ENCODE data around the gene GATA3.
A peak's percentile ranks its signal among the peaks of the same experiment; 100 is the strongest.

Gene GATA3

DNA sequence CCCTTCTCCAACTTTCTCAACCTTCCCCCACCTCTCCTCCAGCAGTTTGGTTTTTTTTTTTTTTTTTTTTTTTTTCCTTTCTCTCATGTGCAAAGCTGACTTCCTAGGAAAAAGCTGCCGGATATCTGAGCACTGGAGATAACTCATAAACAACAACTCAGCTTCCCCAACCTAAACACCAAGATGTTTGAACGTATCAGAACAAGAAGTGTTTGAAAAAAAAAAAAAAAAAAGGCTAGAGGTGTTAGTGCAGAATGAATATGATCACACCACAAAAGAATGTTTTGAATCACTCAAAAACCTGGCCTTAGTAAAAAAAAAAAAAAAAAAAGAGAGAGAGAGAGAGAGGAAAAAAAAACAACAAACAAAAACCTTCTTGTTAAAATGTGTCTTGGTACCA lies 11.2 kb downstream of the GATA3 start:
- Histone ChIP-seq H4K8ac (ENCODE audit: low read length) (no peak overlapping the region), H3K36me3 (ENCODE audit: control insufficient read depth in 1 of 2, insufficient read depth in 2 of 2, low read depth in 1 of 2, low read length in 2 of 2) (no peaks in the 10 kb centered on the region), H3K18ac (ENCODE audit: low read depth in 1 of 2, low read length in 2 of 2) (no peak overlapping the region), H3K4ac (ENCODE audit: low read depth in 1 of 2, low read length in 2 of 2) (no peak overlapping the region), H2BK12ac (ENCODE audit: low read length in 2 of 2) (no peak overlapping the region), H3K23ac (ENCODE audit: low read length in 2 of 2) (no peak overlapping the region), H4K91ac (ENCODE audit: low read length) (no peak overlapping the region), H2AK5ac (ENCODE audit: low read length, severe bottlenecking) (no peak overlapping the region), H3K4me2 (ENCODE audit: low read length, poor library complexity, severe bottlenecking) (no peak overlapping the region), H3K27me3 (ENCODE audit: control insufficient read depth in 1 of 2, insufficient read depth in 1 of 2, low read length in 2 of 2) (peaks cover 43 to 74% of the 10 kb centered on the region in 2 experiments), H3K4me3 (ENCODE audit: insufficient read depth in 1 of 2, low read depth in 1 of 2, low read length in 2 of 2) (no peak overlapping the region), H2BK5ac (ENCODE audit: low read depth, low read length, poor library complexity, severe bottlenecking) (no peak overlapping the region), H3K79me1 (replicated peaks; ENCODE audit: low read length, poor library complexity, severe bottlenecking) (no peaks in the 10 kb centered on the region), H3K14ac (ENCODE audit: low read length in 2 of 2) (no peak overlapping the region), H3K27ac (ENCODE audit: low read length, poor library complexity, severe bottlenecking) (no peak overlapping the region), H2BK15ac (ENCODE audit: low read depth, poor library complexity, severe bottlenecking) (no peak overlapping the region), H3K9ac (ENCODE audit: low read length) (no peak overlapping the region), H2AFZ (ENCODE audit: low read depth, low read length) (no peak overlapping the region), H3K9me3 (ENCODE audit: control insufficient read depth, low read length) (no peaks in the 10 kb centered on the region), H2BK120ac (ENCODE audit: low read depth, low read length) (no peak overlapping the region), H3K4me1 (ENCODE audit: control insufficient read depth, insufficient read depth, low read depth, low read length) (peaks cover 1% of the 10 kb centered on the region)
- no CpG with 5 or more reads among the region's 2 CpGs for WGBS
- DNase-seq = peak; percentile 41

DNA sequence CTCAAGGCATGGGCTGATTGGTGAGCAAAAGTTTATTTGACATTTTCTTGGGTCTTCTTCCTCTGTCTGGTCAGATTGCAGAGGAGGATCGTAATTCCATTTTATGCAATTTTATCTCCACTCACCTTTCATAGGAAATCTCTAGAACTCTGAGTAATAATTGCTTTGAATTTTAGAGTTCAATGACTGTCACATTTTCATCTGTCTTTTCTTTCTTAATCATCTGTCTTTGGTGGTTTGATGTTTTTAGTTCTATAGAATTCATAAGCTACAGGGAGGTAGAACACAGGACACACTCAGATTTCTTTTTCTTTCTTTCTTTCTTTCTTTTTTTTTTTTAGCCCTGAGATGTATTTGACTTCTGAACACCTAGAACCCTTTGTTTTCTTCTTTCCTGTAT lies 11.6 kb downstream of the GATA3 start:
- Histone ChIP-seq H3K4me3 (ENCODE audit: insufficient read depth in 1 of 2, low read depth in 1 of 2, low read length in 2 of 2) (no peak overlapping the region), H2AFZ (ENCODE audit: low read depth, low read length) (no peak overlapping the region), H3K18ac (ENCODE audit: low read depth in 1 of 2, low read length in 2 of 2) (no peak overlapping the region), H2AK5ac (ENCODE audit: low read length, severe bottlenecking) (no peak overlapping the region), H2BK5ac (ENCODE audit: low read depth, low read length, poor library complexity, severe bottlenecking) (no peak overlapping the region), H3K4me1 (ENCODE audit: control insufficient read depth, insufficient read depth, low read depth, low read length) (peaks cover 1% of the 10 kb centered on the region), H2BK120ac (ENCODE audit: low read depth, low read length) (no peak overlapping the region), H3K4ac (ENCODE audit: low read depth in 1 of 2, low read length in 2 of 2) (no peak overlapping the region), H3K14ac (ENCODE audit: low read length in 2 of 2) (no peak overlapping the region), H3K79me1 (replicated peaks; ENCODE audit: low read length, poor library complexity, severe bottlenecking) (no peaks in the 10 kb centered on the region), H3K9me3 (ENCODE audit: control insufficient read depth, low read length) (no peaks in the 10 kb centered on the region), H3K27me3 (ENCODE audit: control insufficient read depth in 1 of 2, insufficient read depth in 1 of 2, low read length in 2 of 2) (peaks cover 38 to 72% of the 10 kb centered on the region in 2 experiments), H2BK15ac (ENCODE audit: low read depth, poor library complexity, severe bottlenecking) (no peak overlapping the region), H3K9ac (ENCODE audit: low read length) (no peak overlapping the region), H4K91ac (ENCODE audit: low read length) (no peak overlapping the region), H3K36me3 (ENCODE audit: control insufficient read depth in 1 of 2, insufficient read depth in 2 of 2, low read depth in 1 of 2, low read length in 2 of 2) (no peaks in the 10 kb centered on the region), H3K27ac (ENCODE audit: low read length, poor library complexity, severe bottlenecking) (no peak overlapping the region), H4K8ac (ENCODE audit: low read length) (no peak overlapping the region), H3K4me2 (ENCODE audit: low read length, poor library complexity, severe bottlenecking) (no peak overlapping the region), H2BK12ac (ENCODE audit: low read length in 2 of 2) (no peak overlapping the region), H3K23ac (ENCODE audit: low read length in 2 of 2) (no peak overlapping the region)
- no peak for DNase-seq
- no CpG with 5 or more reads among the region's 1 CpG for WGBS

DNA sequence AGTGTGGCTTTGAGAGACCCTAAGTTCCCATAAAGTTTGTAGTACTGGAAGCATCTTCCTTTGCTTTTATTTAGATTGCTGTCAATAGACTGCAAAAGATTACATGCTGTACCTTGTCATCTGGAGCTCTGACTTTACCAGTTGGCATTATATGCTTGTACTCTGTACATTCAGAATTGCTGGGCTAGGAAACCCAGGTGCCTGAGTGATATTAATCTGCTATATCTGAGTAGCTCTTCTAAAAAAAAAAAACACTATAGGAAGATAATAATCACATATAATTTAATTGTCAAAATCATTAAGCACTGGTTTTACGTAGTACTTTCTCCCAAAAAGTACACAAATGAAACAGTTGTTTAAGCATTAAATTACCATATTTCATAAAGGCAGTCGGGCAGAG lies 12.3 kb downstream of the GATA3 start:
- no peak overlapping the region for H2AK5ac ChIP-seq (ENCODE audit: low read length, severe bottlenecking)
- no peak overlapping the region for H4K91ac ChIP-seq (ENCODE audit: low read length)
- no peak overlapping the region for H3K23ac ChIP-seq (ENCODE audit: low read length in 2 of 2)
- no peak overlapping the region for H2BK12ac ChIP-seq (ENCODE audit: low read length in 2 of 2)
- H3K27ac ChIP-seq (ENCODE audit: low read length, poor library complexity, severe bottlenecking) = no peak overlapping the region
- no peak overlapping the region for H3K4me2 ChIP-seq (ENCODE audit: low read length, poor library complexity, severe bottlenecking)
- no peak overlapping the region for H2AFZ ChIP-seq (ENCODE audit: low read depth, low read length)
- H3K4me1 ChIP-seq (ENCODE audit: control insufficient read depth, insufficient read depth, low read depth, low read length) = peaks cover 1% of the 10 kb centered on the region
- H3K27me3 ChIP-seq (ENCODE audit: control insufficient read depth in 1 of 2, insufficient read depth in 1 of 2, low read length in 2 of 2) = peaks cover 33 to 72% of the 10 kb centered on the region in 2 experiments
- no peak overlapping the region for H3K4ac ChIP-seq (ENCODE audit: low read depth in 1 of 2, low read length in 2 of 2)
- WGBS = 100% methylated on average over 2 of the region's 2 CpGs
- no peaks in the 10 kb centered on the region for H3K36me3 ChIP-seq (ENCODE audit: control insufficient read depth in 1 of 2, insufficient read depth in 2 of 2, low read depth in 1 of 2, low read length in 2 of 2)
- no peak overlapping the region for H2BK15ac ChIP-seq (ENCODE audit: low read depth, poor library complexity, severe bottlenecking)
- DNase-seq = no peak
- H3K18ac ChIP-seq (ENCODE audit: low read depth in 1 of 2, low read length in 2 of 2) = no peak overlapping the region
- no peak overlapping the region for H3K4me3 ChIP-seq (ENCODE audit: insufficient read depth in 1 of 2, low read depth in 1 of 2, low read length in 2 of 2)
- no peaks in the 10 kb centered on the region for H3K9me3 ChIP-seq (ENCODE audit: control insufficient read depth, low read length)
- no peak overlapping the region for H2BK5ac ChIP-seq (ENCODE audit: low read depth, low read length, poor library complexity, severe bottlenecking)
- no peak overlapping the region for H4K8ac ChIP-seq (ENCODE audit: low read length)
- no peak overlapping the region for H2BK120ac ChIP-seq (ENCODE audit: low read depth, low read length)
- H3K14ac ChIP-seq (ENCODE audit: low read length in 2 of 2) = no peak overlapping the region
- H3K9ac ChIP-seq (ENCODE audit: low read length) = no peak overlapping the region
- no peaks in the 10 kb centered on the region for H3K79me1 ChIP-seq (replicated peaks; ENCODE audit: low read length, poor library complexity, severe bottlenecking)

DNA sequence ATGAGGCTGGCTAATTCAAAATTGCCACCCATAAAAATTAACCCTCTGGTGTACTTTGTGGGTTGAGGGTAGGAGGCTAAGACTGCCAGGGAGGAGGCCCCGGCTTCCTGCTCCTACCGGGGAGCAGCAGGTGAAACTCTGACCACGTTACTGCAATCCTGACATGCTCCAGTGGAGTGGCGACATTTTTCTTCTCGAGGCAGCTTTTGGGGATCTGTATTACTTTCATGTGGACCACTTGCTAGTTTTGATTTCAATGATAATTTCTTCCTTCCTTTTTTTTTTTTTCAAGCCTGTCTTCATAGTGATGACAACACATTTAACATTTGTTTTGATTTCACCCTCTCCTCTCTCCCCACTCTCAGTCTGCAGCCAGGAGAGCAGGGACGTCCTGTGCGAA lies 14.6 kb downstream of the GATA3 start:
- H3K36me3 ChIP-seq (ENCODE audit: control insufficient read depth in 1 of 2, insufficient read depth in 2 of 2, low read depth in 1 of 2, low read length in 2 of 2) = no peaks in the 10 kb centered on the region
- H3K18ac ChIP-seq (ENCODE audit: low read depth in 1 of 2, low read length in 2 of 2) = peak overlapping the region in 1 of 2 experiments; percentile 75
- no peak overlapping the region for H2AK5ac ChIP-seq (ENCODE audit: low read length, severe bottlenecking)
- H3K4me3 ChIP-seq (ENCODE audit: insufficient read depth in 1 of 2, low read depth in 1 of 2, low read length in 2 of 2) = no peak overlapping the region
- no peaks in the 10 kb centered on the region for H3K9me3 ChIP-seq (ENCODE audit: control insufficient read depth, low read length)
- no peak overlapping the region for H2BK15ac ChIP-seq (ENCODE audit: low read depth, poor library complexity, severe bottlenecking)
- H3K23ac ChIP-seq (ENCODE audit: low read length in 2 of 2) = no peak overlapping the region
- H4K8ac ChIP-seq (ENCODE audit: low read length) = peak overlapping the region; percentile 63
- H2AFZ ChIP-seq (ENCODE audit: low read depth, low read length) = no peak overlapping the region
- no peak overlapping the region for H2BK12ac ChIP-seq (ENCODE audit: low read length in 2 of 2)
- H3K4me1 ChIP-seq (ENCODE audit: control insufficient read depth, insufficient read depth, low read depth, low read length) = peaks cover 2% of the 10 kb centered on the region
- peaks cover 15 to 54% of the 10 kb centered on the region in 2 experiments for H3K27me3 ChIP-seq (ENCODE audit: control insufficient read depth in 1 of 2, insufficient read depth in 1 of 2, low read length in 2 of 2)
- no peak overlapping the region for H3K14ac ChIP-seq (ENCODE audit: low read length in 2 of 2)
- no peaks in the 10 kb centered on the region for H3K79me1 ChIP-seq (replicated peaks; ENCODE audit: low read length, poor library complexity, severe bottlenecking)
- no peak overlapping the region for H2BK5ac ChIP-seq (ENCODE audit: low read depth, low read length, poor library complexity, severe bottlenecking)
- no peak overlapping the region for H3K9ac ChIP-seq (ENCODE audit: low read length)
- no peak for DNase-seq
- H3K27ac ChIP-seq (ENCODE audit: low read length, poor library complexity, severe bottlenecking) = no peak overlapping the region
- 94% methylated on average over 7 of the region's 7 CpGs for WGBS
- H4K91ac ChIP-seq (ENCODE audit: low read length) = peak overlapping the region; percentile 72
- no peak overlapping the region for H3K4ac ChIP-seq (ENCODE audit: low read depth in 1 of 2, low read length in 2 of 2)
- H3K4me2 ChIP-seq (ENCODE audit: low read length, poor library complexity, severe bottlenecking) = no peak overlapping the region
- no peak overlapping the region for H2BK120ac ChIP-seq (ENCODE audit: low read depth, low read length)

Data from mesenchymal stem cell (in vitro differentiated cells and primary cell).